Regular cardiac myocyte (primary cell): ENCODE results near the gene KIR3DL1. TPM values are rescaled to one million over a fixed set of nuclear protein-coding genes. Genes with fewer than 3 reads are reported as not detected.

Source experiments
- total RNA-seq: library from RNA; depleted of rRNA; stranded (reverse); fragments of >200 nt; gene quantifications from 2 replicates; pipeline ENCODE4 v1.2.3, GENCODE V29; 2014

KIR3DL1 gene
- not detected in 2 replicates for total RNA-seq

DNA sequence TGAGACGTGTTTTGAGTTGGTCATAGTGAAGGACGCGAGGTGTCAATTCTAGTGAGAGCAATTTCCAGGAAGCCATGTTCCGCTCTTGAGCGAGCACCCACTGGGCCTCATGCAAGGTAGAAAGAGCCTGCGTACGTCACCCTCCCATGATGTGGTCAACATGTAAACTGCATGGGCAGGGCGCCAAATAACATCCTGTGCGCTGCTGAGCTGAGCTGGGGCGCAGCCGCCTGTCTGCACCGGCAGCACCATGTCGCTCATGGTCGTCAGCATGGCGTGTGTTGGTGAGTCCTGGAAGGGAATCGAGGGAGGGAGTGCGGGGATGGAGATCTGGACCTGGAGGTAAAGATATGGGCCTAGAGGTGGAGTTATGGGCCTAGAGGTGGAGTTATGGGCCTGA, at the start of gene KIR3DL1:
Gene KIR3DL1, plus strand, starts transcription at position 218 of the 400 bp plus-strand sequence.

DNA sequence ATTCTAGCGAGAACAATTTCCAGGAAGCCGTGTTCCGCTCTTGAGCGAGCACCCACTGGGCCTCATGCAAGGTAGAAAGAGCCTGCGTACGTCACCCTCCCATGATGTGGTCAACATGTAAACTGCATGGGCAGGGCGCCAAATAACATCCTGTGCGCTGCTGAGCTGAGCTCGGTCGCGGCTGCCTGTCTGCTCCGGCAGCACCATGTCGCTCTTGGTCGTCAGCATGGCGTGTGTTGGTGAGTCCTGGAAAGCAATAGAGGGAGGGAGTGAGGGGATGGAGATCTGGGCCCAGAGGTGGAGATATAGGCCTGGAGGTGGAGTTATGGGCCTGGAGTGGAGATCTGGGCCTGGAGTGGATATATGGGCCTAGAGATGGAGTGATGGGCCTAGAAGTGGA, 46.6 kb upstream of the KIR3DL1 start, which contains the start of gene KIR2DL1:
Gene KIR2DL1, plus strand, starts transcription at position 148 of the 400 bp plus-strand sequence. Its CDS starts 58 bp downstream, at position 206.

DNA sequence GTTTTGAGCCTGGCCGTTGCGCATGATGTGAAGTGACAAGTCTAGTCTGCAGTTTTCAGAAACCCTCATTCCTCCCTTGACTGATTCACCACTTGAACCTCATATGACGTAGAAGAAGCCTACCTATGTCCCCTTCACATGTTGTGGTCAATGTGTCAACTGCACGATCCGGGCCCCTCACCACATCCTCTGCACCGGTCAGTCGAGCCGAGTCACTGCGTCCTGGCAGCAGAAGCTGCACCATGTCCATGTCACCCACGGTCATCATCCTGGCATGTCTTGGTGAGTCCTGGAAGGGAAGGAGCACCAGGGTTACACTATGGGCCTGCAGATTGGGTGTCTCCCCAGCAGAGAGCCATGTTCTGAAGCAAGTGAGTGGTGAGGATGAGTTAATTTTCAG, 12.9 kb upstream of the KIR3DL1 start, which contains the start of gene KIR2DL4:
Gene KIR2DL4, plus strand, starts transcription at position 201 of the 400 bp plus-strand sequence. Its CDS starts 42 bp downstream, at position 243.

DNA sequence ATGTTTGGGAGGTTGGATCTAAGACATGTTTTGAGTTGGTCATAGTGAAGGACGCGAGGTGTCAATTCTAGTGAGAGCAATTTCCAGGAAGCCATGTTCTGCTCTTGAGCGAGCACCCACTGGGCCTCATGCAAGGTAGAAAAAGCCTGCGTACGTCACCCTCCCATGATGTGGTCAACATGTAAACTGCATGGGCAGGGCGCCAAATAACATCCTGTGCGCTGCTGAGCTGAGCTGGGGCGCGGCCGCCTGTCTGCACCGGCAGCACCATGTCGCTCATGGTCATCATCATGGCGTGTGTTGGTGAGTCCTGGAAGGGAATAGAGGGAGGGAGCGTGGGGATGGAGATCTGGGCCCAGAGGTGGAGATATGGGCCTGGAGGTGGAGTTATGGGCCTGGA, 16.2 kb downstream of the KIR3DL1 start, which contains the start of gene KIR2DS4:
Gene KIR2DS4, plus strand, starts transcription at position 181 of the 400 bp plus-strand sequence.

DNA sequence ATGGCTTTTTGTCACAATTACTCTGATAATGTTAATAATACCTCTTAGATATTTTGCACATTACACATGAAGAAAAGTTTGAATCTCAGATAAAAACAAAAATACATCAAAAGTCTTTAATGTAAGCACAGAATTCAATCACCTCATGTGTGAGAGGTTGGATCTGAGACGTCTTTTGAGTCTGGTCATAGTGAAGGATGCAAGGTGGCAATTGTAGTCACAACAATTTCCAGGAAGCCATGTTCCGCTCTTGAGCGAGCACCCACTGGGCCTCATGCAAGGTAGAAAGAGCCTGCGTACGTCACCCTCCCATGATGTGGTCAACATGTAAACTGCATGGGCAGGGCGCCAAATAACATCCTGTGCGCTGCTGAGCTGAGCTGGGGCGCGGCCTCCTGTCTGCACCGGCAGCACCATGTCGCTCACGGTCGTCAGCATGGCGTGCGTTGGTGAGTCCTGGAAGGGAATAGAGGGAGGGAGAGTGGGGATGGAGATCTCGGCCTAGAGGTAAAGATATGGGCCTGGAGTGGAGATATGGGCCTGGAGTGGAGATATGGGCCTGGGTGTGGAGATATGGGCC, 33.9 kb downstream of the KIR3DL1 start, which contains the start of gene KIR3DL2:
Gene KIR3DL2, plus strand, starts transcription at position 383 of the 580 bp plus-strand sequence. Its CDS starts 33 bp downstream, at position 416.

DNA sequence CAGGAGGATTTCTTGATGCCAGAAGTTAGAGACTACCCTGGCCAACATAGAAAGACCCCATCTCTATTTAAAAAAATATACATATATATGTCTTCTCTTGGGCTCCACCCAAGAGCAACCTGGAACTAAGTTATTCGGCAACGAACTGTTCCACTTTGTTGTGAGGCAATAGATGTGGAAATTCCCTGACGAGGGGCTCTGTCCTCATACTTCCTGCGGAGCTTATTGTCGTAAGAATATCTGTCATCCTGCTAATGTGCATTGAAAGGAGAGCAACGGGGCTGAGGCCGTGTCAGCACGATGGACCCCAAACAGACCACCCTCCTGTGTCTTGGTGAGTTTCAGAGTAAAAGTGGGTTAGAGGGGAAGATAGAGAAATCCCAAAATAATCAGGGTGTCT, 57.7 kb downstream of the KIR3DL1 start, which contains the start of gene FCAR:
Gene FCAR, plus strand, starts transcription at position 246 of the 400 bp plus-strand sequence. Its CDS starts 55 bp downstream, at position 301.

Other genes starting within 250 kb of the KIR3DL1 start
- gene LILRA2, start 242.7 kb upstream of the KIR3DL1 start, total RNA-seq = not detected in 2 replicates
- not detected in 2 replicates for gene LILRA1, start 222.8 kb upstream of the KIR3DL1 start, total RNA-seq
- not detected in 2 replicates for gene LILRB1, start 186.0 kb upstream of the KIR3DL1 start, total RNA-seq
- not detected in 2 replicates for gene LILRB4, start 153.5 kb upstream of the KIR3DL1 start, total RNA-seq
- not detected in 2 replicates for gene KIR3DL3, start 92.0 kb upstream of the KIR3DL1 start, total RNA-seq
- not detected in 2 replicates for gene KIR2DL3, start 78.0 kb upstream of the KIR3DL1 start, total RNA-seq
- not detected in 2 replicates for gene KIR2DL1, start 46.7 kb upstream of the KIR3DL1 start, total RNA-seq
- not detected in 2 replicates for gene KIR2DL4, start 12.9 kb upstream of the KIR3DL1 start, total RNA-seq
- gene KIR2DS4, start 16.2 kb downstream of the KIR3DL1 start, total RNA-seq = not detected in 2 replicates
- gene KIR3DL2, start 34.0 kb downstream of the KIR3DL1 start, total RNA-seq = not detected in 2 replicates
- not detected in 2 replicates for gene FCAR, start 57.8 kb downstream of the KIR3DL1 start, total RNA-seq
- not detected in 2 replicates for gene NCR1, start 89.7 kb downstream of the KIR3DL1 start, total RNA-seq
- gene NLRP7, start 131.1 kb downstream of the KIR3DL1 start, total RNA-seq = not detected in 2 replicates
- 0.77 and 0.85 TPM in 2 replicates for gene NLRP2, start 149.9 kb downstream of the KIR3DL1 start, total RNA-seq
- gene GP6, start 221.8 kb downstream of the KIR3DL1 start, total RNA-seq = not detected in 2 replicates
- 10.0 and 11.3 TPM in 2 replicates for gene RDH13, start 246.7 kb downstream of the KIR3DL1 start, total RNA-seq